DMS53 (cell line): ENCODE results near the gene TUBB6.

Experiments
- DNase-seq: peaks from one replicate; lab custom pipeline; 2025; lab: John Stamatoyannopoulos, UW

Gene TUBB6

GRCh38 chr18:12338382-12338781 lies 30.3 kb downstream of the TUBB6 start:
- DNase-seq, result no peak

GRCh38 chr18:12340945-12341660 lies 33.1 kb downstream of the TUBB6 start:
- DNase-seq, result no peak

GRCh38 chr18:12342661-12343060 lies 34.6 kb downstream of the TUBB6 start:
- DNase-seq, result no peak

GRCh38 chr18:12345491-12346239 lies 37.6 kb downstream of the TUBB6 start:
- DNase-seq, result no peak

GRCh38 chr18:12346240-12346565 lies 38.2 kb downstream of the TUBB6 start:
- no peak for DNase-seq

- DNase-seq, result no peak
These were observed 39.9 kb downstream of the TUBB6 start for GRCh38 chr18:12347895-12348294.

- no peak for DNase-seq
These were observed 44.1 kb downstream of the TUBB6 start for GRCh38 chr18:12352188-12352587.

- DNase-seq, result no peak
These were observed 51.5 kb downstream of the TUBB6 start for GRCh38 chr18:12359515-12359927.

GRCh38 chr18:12361770-12362378 lies 53.8 kb downstream of the TUBB6 start:
- DNase-seq, result no peak

GRCh38 chr18:12362473-12363174 lies 54.6 kb downstream of the TUBB6 start:
- no peak for DNase-seq

- DNase-seq, result no peak
These were observed 58.3 kb downstream of the TUBB6 start for GRCh38 chr18:12366379-12366778.

- DNase-seq, result no peak
These were observed 58.7 kb downstream of the TUBB6 start for GRCh38 chr18:12366784-12367183.

GRCh38 chr18:12369211-12369610 lies 61.2 kb downstream of the TUBB6 start:
- DNase-seq, result no peak

- no peak for DNase-seq
These were observed 63.5 kb downstream of the TUBB6 start for GRCh38 chr18:12371590-12371989.

- no peak for DNase-seq
These were observed 64.4 kb downstream of the TUBB6 start for GRCh38 chr18:12372406-12372805.

- no peak for DNase-seq
These were observed 65.2 kb downstream of the TUBB6 start for GRCh38 chr18:12373116-12373770.

- DNase-seq, result no peak
These were observed 65.7 kb downstream of the TUBB6 start for GRCh38 chr18:12373771-12374116.

- no peak for DNase-seq
These were observed 66.4 kb downstream of the TUBB6 start for GRCh38 chr18:12374401-12374800.
